ENCODE measurements around the gene FRMD6.
A peak's percentile ranks its signal among the peaks of the same experiment; 100 is the strongest.

- TF ChIP-seq POLR2A (IDR thresholded peaks at IDR 0.05) (no peak), CTCF (IDR thresholded peaks at IDR 0.05) (peak; percentile 75 to 80 (median 80))
Measured at GRCh38 chr14:51776102-51776894, 124.6 kb downstream of the FRMD6 start.

All from uterus (tissue), 2 donors.